ENCODE data around the gene YY1AP1. TPM values are rescaled to one million over a fixed set of nuclear protein-coding genes. Genes with fewer than 3 reads are reported as not detected.
A peak's percentile ranks its signal among the peaks of the same experiment; 100 is the strongest.
"Not testable (repeated sequence)": the region's sequence is repeated elsewhere in the genome, so short reads cannot be mapped to it uniquely, and the experiment has no call there.

The YY1AP1 gene
- total RNA-seq, 1 experiment from 2014 or later, result 40.3 TPM

- intact Hi-C loops (cut with micrococcal nuclease), result no loop called here
- H3K4me1 ChIP-seq (ENCODE audit: control insufficient read depth in 1 of 2, insufficient read depth in 2 of 2, low read length in 2 of 2), result peaks cover 0 to 4% of the 10 kb centered on the region in 2 experiments; a peak in 3 of 4 replicates
Observed at GRCh38 chr1:155643230-155643629, 45.3 kb downstream of the YY1AP1 start.

GRCh38 chr1:155642559-155643180 is 45.9 kb downstream of the YY1AP1 start:
- H3K9me3 ChIP-seq (ENCODE audit: control insufficient read depth in 1 of 2, insufficient read depth in 1 of 2, low read depth in 1 of 2, low read length in 2 of 2), result peaks cover 8 to 18% of the 10 kb centered on the region in 2 experiments; a peak in 2 of 4 replicates
- not testable (repeated sequence) for DNase-seq (ENCODE audit: low read depth, low spot score)

More at GRCh38 chr1:155643230-155643629, 45.3 kb downstream of the YY1AP1 start:
- ChIA-PET RAD21 (ENCODE audit: low non-redundant PET in 1 of 2, low total read pairs in 2 of 2, uncharacterized antibody in 2 of 2, unreplicated experiment in 2 of 2) (no interaction called here), POLR2A (no interaction called here), CTCF (no interaction called here)
- no peak overlapping the region for H3K4me3 ChIP-seq (replicated peaks in 1 of 2; ENCODE audit: low read depth in 1 of 2, low read length in 2 of 2)
- H2AFZ ChIP-seq (ENCODE audit: low read depth, low read length, poor library complexity, severe bottlenecking), result no peak overlapping the region
- BruUV-seq (replicated peaks), result no TSS peak
- H3K4me2 ChIP-seq (ENCODE audit: low read length), result no peak overlapping the region
- ATAC-seq, result 0 out of 2 replicates have a peak, but pooled peaks have one; percentile 36
- no peak for DNase-seq (ENCODE audit: low read depth, low spot score)
- no peaks in the 10 kb centered on the region for H3K9me2 ChIP-seq (ENCODE audit: insufficient read depth)
- no peaks in the 10 kb centered on the region for H3K79me2 ChIP-seq (ENCODE audit: insufficient read depth, low read length)
- H3K9ac ChIP-seq (ENCODE audit: low read length), result no peak overlapping the region
- no peaks in the 10 kb centered on the region for H4K20me1 ChIP-seq (ENCODE audit: insufficient read depth)
- no peak overlapping the region for H3K27ac ChIP-seq (ENCODE audit: low read depth, low read length)
- TF ChIP-seq CBX3 (IDR thresholded peaks at IDR 0.05; ENCODE audit: low read depth), result peak; percentile 93
- TF ChIP-seq SP1 (IDR thresholded peaks at IDR 0.05; ENCODE audit: low read depth), result no peak
- peaks cover 8 to 18% of the 10 kb centered on the region in 2 experiments; a peak in 2 of 4 replicates for H3K9me3 ChIP-seq (ENCODE audit: control insufficient read depth in 1 of 2, insufficient read depth in 1 of 2, low read depth in 1 of 2, low read length in 2 of 2)
- no peaks in the 10 kb centered on the region for H3K36me3 ChIP-seq (ENCODE audit: control insufficient read depth in 1 of 2, insufficient read depth in 2 of 2, low read length in 2 of 2)
- H3K27me3 ChIP-seq (ENCODE audit: insufficient read depth, low read length), result no peaks in the 10 kb centered on the region

More at GRCh38 chr1:155642559-155643180, 45.9 kb downstream of the YY1AP1 start:
- intact Hi-C loops (cut with micrococcal nuclease); H3K27ac ChIP-seq (ENCODE audit: low read depth, low read length); H3K9ac ChIP-seq (ENCODE audit: low read length); H3K4me2 ChIP-seq (ENCODE audit: low read length); BruUV-seq (replicated peaks); H2AFZ ChIP-seq (ENCODE audit: low read depth, low read length, poor library complexity, severe bottlenecking); H3K79me2 ChIP-seq (ENCODE audit: insufficient read depth, low read length); CTCF ChIA-PET; POLR2A ChIA-PET; H3K9me2 ChIP-seq (ENCODE audit: insufficient read depth); RAD21 ChIA-PET (ENCODE audit: low non-redundant PET in 1 of 2, low total read pairs in 2 of 2, uncharacterized antibody in 2 of 2, unreplicated experiment in 2 of 2); ATAC-seq; H3K4me3 ChIP-seq (replicated peaks in 1 of 2; ENCODE audit: low read depth in 1 of 2, low read length in 2 of 2); H4K20me1 ChIP-seq (ENCODE audit: insufficient read depth); H3K4me1 ChIP-seq (ENCODE audit: control insufficient read depth in 1 of 2, insufficient read depth in 2 of 2, low read length in 2 of 2); H3K36me3 ChIP-seq (ENCODE audit: control insufficient read depth in 1 of 2, insufficient read depth in 2 of 2, low read length in 2 of 2); H3K27me3 ChIP-seq (ENCODE audit: insufficient read depth, low read length): not testable (repeated sequence)
- peak; percentile 43; the same call in 1 of the 2 replicates for TF ChIP-seq CBX3 (IDR thresholded peaks at IDR 0.05; ENCODE audit: low read depth)
